GM21367 (cell line): ENCODE results near the gene MAP3K13.
"Not testable (repeated sequence)": the region's sequence is repeated elsewhere in the genome, so short reads cannot be mapped to it uniquely, and the experiment has no call there.

Source experiments
- ATAC-seq: cut with Tn5 transposase; IDR thresholded peaks from one replicate; pipeline ENCODE4 v1.9.1; 2021; ENCODE audit not compliant: unreplicated experiment

MAP3K13 gene

DNA sequence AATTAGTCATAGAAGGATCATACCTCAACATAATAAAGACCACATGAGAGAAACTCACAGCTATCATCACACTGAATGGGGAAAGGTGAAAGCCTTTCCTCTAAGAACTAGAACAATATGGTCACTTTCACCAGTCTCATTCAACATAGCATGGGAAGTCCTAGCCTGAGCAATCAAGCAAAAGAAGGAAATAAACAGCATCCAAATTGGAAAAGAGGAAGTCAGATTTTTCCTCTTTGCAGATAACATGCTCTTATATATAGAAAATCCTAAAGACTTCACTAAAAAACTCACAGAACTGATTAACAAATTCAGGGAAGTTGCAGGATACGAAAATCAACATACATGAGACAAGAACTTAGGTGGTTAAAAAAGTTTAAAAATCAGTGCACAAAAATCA lies 24.7 kb downstream of the MAP3K13 start:
- no peak for ATAC-seq

GRCh38 chr3:185393055-185393454 lies 30.1 kb downstream of the MAP3K13 start:
- no peak for ATAC-seq

GRCh38 chr3:185397676-185398075 lies 34.7 kb downstream of the MAP3K13 start:
- ATAC-seq: no peak

DNA sequence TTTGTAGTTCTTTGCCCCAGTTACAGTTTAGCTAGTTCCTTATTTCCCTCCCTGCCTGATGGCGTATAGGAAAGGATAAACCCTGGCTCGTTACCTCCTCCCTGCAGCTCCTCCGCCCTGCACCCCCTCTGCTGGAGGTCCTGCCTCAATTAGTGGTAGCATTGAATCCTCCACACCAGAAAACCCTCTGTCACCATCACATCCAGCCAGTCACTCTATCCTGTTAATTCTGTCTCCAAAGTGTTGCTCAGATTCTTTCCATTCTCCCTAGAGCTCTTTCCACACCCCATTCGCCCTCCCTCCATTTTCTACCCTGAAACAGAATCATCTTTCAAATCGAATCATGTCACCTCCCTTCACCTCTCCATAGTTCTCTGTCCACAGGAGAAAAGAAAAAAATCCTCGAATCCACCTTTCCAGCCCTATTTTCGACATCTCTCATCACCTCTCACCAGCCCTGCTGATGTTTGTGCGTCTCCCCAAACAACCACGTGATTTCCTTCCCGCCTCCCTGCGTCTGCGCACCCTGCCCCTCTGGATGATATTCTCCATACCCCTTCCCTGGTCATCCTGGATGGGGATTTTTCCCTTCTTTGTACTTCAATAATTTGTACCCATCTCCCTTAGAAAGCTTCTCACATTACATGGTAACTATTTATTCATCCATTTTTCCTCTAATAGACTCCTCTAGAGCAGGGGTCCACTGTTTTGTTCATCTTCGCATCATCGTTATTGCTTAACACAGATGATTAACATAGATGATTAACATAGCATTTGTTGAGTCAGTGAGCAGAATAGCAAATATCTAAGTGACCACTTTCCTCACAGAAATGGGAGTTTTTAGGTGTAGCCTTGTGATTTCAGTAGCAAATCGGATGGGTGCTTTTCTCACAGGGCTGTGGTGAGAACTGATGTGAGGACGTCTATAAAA lies 37.1 kb downstream of the MAP3K13 start:
- ATAC-seq: no peak

DNA sequence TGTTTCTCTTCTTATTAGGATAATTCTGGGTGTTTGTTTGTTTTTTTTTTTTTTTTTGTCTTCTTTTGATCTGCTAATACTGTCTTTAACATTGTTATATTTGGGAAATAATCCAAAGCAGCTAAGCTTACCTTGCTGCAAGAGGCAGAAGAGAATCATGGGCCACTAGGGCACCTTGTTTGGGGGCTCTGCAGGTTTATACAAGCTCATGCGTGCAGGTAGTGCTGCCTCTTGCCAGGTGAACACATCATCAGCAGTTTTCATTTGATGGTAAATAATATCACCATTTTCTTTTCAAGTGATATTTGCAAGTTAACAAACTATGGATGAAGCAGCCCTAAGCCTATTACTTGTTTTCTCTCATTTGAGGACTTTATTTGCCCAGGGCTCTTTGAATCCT lies 37.9 kb downstream of the MAP3K13 start:
- ATAC-seq: no peak

DNA sequence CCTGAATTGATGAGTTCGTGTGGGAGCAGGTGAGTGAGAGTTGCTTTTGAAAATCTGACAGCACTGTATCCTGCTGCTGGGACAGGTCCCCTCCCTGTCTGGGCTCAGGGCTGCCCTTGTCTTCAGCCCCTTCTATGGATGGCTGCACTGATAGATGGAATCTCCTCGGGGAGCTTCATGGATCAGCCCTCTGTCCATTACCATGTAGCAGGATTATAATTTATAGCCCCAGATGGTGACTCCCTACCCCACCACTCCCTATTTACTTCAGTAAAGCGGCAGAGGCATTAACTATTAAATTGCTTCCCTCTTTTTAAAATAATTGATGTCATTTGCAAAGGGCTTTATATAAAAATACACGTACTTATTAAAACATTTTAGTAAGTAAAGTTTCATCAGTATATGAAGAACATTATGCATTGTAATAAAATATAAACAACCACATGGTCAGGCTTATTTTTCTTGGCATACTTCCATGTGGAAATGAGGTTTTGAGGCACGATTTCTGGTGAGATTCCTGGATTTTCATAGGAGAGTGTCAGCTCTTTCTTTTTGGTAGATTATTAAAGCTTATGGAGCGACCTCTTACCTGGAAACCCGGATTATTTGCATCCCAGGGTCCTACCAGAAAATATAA lies 38.5 kb downstream of the MAP3K13 start:
- no peak for ATAC-seq

DNA sequence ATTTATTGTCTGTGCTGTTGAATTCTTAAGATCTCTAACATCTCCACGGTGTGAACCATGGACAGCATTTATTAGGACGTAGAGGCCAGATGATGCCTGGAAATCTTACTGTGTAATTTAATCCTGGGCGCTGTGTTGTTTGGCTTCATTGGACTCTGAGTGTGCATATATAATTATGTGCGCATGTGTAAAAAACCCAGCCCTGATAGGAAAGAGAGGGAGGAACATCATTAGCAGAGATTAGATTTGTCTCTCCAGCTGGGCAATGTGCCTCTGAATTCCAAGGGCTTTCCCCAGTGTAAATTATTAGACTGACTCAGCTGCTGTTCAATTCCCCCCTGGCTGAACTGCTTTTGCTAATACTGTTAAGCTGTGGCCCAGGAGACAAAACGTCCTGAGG lies 39.6 kb downstream of the MAP3K13 start:
- no peak for ATAC-seq

DNA sequence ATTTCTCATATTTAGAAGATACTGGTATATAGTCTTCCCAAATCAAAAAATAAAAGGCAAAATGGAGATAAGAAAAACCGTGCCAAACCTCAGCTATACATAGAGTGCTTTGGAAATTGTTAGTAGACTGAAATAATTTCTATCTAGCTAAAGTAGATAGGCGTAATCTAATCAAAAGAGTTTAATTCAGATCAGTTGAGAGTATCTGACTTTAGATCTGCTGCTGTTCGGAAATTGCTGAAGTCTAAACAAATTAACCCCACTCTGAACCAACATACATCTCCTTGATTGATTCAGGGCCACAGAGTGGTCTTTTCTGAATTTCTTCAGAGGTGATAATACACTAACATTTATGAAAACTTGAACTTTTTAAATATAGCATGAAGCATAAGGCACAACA lies 40.1 kb downstream of the MAP3K13 start:
- ATAC-seq: no peak

- no peak for ATAC-seq
These were observed 42.3 kb downstream of the MAP3K13 start for GRCh38 chr3:185405243-185405642.

DNA sequence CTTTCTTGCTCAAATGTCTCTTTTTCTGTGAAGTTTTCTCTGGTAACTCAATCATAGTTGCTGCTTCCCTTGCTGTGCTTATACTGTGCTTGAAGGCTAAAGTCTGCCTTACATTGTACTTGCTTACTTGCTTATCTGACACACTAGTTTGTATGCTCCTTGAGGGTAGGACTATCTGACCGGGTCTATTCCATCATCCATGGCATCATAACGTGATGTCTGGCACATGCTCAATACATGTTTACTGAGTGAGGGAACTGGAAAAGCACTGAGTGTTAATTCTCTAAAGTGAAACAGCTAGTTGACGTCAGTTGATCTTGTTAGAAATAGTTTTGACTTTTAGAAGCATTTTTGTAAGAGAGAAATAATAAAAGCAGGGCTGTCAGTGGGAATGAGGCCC lies 42.7 kb downstream of the MAP3K13 start:
- no peak for ATAC-seq

GRCh38 chr3:185406121-185406620 lies 43.2 kb downstream of the MAP3K13 start:
- no peak for ATAC-seq

- ATAC-seq: no peak
These were observed 47.0 kb downstream of the MAP3K13 start for GRCh38 chr3:185409957-185410356.

DNA sequence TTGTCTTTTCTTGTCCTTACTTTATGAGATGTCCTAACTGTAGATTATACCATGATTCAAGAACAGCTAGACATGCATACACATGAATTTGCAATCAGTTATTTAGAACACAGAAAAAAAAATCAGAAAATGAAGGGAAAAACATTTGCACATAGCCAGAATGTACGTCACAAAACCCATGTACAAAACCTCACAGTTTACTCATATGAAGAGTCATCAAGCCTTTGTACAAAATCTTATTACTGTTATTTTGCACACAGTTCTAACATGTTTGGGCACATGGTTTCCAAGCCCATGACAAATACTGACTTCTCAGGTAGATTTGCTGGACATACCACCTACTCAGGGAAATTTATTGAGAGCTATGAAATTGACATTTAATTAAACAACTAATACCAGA lies 48.2 kb downstream of the MAP3K13 start:
- no peak for ATAC-seq

GRCh38 chr3:185416513-185416912 lies 53.6 kb downstream of the MAP3K13 start:
- no peak for ATAC-seq

- not testable (repeated sequence) for ATAC-seq
These were observed 55.6 kb downstream of the MAP3K13 start for GRCh38 chr3:185418561-185418977.

GRCh38 chr3:185420762-185421161 lies 57.8 kb downstream of the MAP3K13 start:
- no peak for ATAC-seq

DNA sequence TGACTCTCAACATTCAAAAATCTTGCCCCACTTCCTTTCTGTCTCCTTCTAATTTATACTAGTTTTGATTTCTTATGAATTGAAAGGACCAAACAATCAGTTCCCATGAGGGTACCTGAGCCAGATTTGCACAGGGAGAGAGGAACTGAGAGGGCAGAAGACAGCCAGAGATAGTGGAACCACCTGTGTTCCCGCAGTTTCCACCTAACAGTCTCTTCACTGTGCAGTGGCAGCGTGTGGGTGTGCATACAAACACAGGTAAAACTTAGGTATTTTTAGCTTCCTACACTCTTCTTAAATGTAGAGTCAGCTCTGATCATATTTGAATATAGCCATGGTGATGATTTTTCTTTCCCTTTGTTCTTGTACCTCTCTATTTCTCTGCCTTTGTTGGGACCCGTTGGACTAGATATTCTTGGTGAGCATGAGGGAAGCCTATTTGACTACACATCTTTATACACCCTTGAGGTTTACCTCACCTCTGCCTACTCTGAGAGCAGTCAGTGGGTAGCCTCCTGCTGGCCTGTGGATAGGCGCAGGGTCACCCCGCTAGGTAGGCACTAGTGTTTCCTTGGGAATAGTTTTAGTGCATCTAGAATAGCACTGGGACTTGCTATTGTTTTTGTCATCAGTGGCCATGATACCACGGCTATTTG lies 58.8 kb downstream of the MAP3K13 start:
- peak; percentile 57 for ATAC-seq

DNA sequence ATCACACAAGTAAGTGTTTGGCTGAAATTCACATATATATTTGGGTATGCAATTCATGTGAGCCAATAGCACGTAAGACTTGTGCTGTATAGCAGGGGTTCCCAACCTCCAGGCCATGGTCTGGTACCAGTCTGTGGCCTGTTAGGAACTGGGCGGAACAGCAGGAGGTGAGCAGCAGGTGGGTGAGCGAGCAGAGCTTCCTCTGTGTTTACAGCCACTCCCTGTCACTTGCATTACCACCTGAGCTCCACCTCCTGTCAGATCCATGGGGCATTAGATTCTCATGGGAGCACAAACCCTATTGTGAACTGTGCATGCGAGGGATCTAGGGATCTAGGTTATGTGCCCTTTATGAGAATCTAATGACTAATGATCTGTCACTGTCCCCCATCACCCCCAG lies 59.7 kb downstream of the MAP3K13 start:
- ATAC-seq: no peak

GRCh38 chr3:185423178-185423577 lies 60.2 kb downstream of the MAP3K13 start:
- no peak for ATAC-seq

- ATAC-seq: no peak
These were observed 61.5 kb downstream of the MAP3K13 start for GRCh38 chr3:185424435-185424834.

- no peak for ATAC-seq
These were observed 67.4 kb downstream of the MAP3K13 start for GRCh38 chr3:185430375-185430774.
